ENCODE measurements around the gene TC2N. TPM values are rescaled to one million over a fixed set of nuclear protein-coding genes. Genes with fewer than 3 reads are reported as not detected.

Gene TC2N
- total and polyA plus RNA-seq, 12 donors: 0.89 to 28.4 (median 4.3) TPM

GRCh38 chr14:91827746-91828145, 39.6 kb downstream of the TC2N start:
- H3K36me3 ChIP-seq (replicated peaks in 1 of 2): no peaks in the 10 kb centered on the region
- no peaks in the 10 kb centered on the region for H3K4me1 ChIP-seq (replicated peaks in 1 of 2)
- intact Hi-C loops (cut with DNase I): no loop called here
- WGBS, 4 donors: 89 to 94% (median 91%) methylated on average over 1 of the region's 1 CpG
- no peaks in the 10 kb centered on the region for H3K27me3 ChIP-seq
- no peak for TF ChIP-seq POLR2A (IDR thresholded peaks at IDR 0.05)
- TF ChIP-seq CTCF (IDR thresholded peaks at IDR 0.05): no peak
- H3K9me3 ChIP-seq (replicated peaks in 1 of 3): peaks cover 0 to 3% (median 0%) of the 10 kb centered on the region in 3 donors
- H3K4me3 ChIP-seq: no peak overlapping the region
- no peak for DNase-seq
- H3K27ac ChIP-seq: no peak overlapping the region

- intact Hi-C loops (cut with DNase I): no loop called here
- Histone ChIP-seq H3K27ac (no peak overlapping the region), H3K4me3 (no peak overlapping the region), H3K4me1 (replicated peaks in 1 of 2) (no peaks in the 10 kb centered on the region), H3K27me3 (no peaks in the 10 kb centered on the region), H3K9me3 (replicated peaks in 1 of 3) (peaks cover 0 to 12% (median 0%) of the 10 kb centered on the region in 3 donors), H3K36me3 (replicated peaks in 1 of 2) (no peaks in the 10 kb centered on the region)
- TF ChIP-seq CTCF (IDR thresholded peaks at IDR 0.05) (no peak), POLR2A (IDR thresholded peaks at IDR 0.05) (no peak)
- DNase-seq: no peak
- WGBS, 4 donors: 74 to 86% (median 78%) methylated on average over 3 of the region's 3 CpGs
Observed at GRCh38 chr14:91817566-91818325, 49.6 kb downstream of the TC2N start.

- 86 to 90% (median 89%) methylated on average over 1 of the region's 1 CpG for WGBS, 4 donors
- DNase-seq: no peak
- TF ChIP-seq CTCF (IDR thresholded peaks at IDR 0.05): no peak
- no peak for TF ChIP-seq POLR2A (IDR thresholded peaks at IDR 0.05)
- Histone ChIP-seq H3K4me3 (no peak overlapping the region), H3K27ac (no peak overlapping the region), H3K36me3 (replicated peaks in 1 of 2) (no peaks in the 10 kb centered on the region), H3K9me3 (replicated peaks in 1 of 3) (no peaks in the 10 kb centered on the region), H3K27me3 (no peaks in the 10 kb centered on the region), H3K4me1 (replicated peaks in 1 of 2) (no peaks in the 10 kb centered on the region)
- intact Hi-C loops (cut with DNase I): no loop called here
Observed at GRCh38 chr14:91814317-91814716, 53.0 kb downstream of the TC2N start.

- no peak overlapping the region for H3K27ac ChIP-seq
- intact Hi-C loops (cut with DNase I): no loop called here
- peaks cover 0 to 12% (median 0%) of the 10 kb centered on the region in 3 donors for H3K9me3 ChIP-seq (replicated peaks in 1 of 3)
- no peak overlapping the region for H3K4me3 ChIP-seq
- TF ChIP-seq CTCF (IDR thresholded peaks at IDR 0.05) (no peak), POLR2A (IDR thresholded peaks at IDR 0.05) (no peak)
- 71 to 88% (median 85%) methylated on average over 2 of the region's 2 CpGs for WGBS, 4 donors
- H3K4me1 ChIP-seq (replicated peaks in 1 of 2): no peaks in the 10 kb centered on the region
- no peaks in the 10 kb centered on the region for H3K27me3 ChIP-seq
- no peak for DNase-seq
- no peaks in the 10 kb centered on the region for H3K36me3 ChIP-seq (replicated peaks in 1 of 2)
Observed at GRCh38 chr14:91810699-91811098, 56.6 kb downstream of the TC2N start.

Measured in adrenal gland (tissue), 12 donors.